HG03558 (cell line): ENCODE data around the gene TIAM1.

Experiments
- ATAC-seq: cut with Tn5 transposase; IDR thresholded peaks from one replicate; pipeline ENCODE4 v1.9.1; 2021; ENCODE audit warnings: moderate number of reproducible peaks; ENCODE audit not compliant: unreplicated experiment; ENCODE audit errors: extremely low read depth

Gene TIAM1

DNA sequence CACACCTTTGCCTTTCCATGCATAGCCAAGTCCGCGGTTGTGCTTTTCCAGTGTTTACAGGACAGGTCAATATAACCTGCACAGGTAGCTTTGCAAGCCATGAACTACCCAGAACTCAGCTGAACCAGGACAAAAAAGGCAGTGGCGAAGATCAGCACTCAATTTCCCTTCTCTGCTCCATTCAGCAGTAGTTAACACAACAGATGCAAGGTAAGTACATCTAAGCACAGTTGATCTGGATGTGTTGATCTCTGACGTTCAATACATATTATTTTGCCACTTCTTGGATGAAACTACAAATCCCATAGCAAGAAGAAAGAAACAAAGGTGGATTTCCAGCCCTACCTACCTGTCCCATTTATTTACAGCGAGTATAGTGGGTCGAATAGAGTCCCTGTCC, 159.2 kb downstream of the TIAM1 start:
- ATAC-seq: no peak

DNA sequence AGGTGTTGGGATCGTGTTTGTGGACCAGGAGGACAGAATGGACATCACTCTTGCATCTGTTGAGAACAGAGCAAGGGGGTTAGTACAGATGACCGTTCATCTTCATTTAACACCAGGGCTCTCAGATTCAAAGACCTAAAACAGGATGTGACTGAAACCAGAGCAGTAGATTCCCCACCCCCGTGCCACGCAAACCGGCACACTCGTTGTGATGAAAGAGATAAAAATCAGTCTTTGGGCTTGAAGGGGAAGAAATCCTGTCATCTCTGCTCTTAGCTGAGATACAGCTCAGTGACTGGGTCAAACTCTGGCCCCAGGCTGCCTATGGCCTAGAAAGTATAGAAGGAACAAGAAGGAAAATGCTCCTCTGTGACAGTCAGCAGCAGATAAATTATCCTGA, 159.6 kb downstream of the TIAM1 start:
- no peak for ATAC-seq

DNA sequence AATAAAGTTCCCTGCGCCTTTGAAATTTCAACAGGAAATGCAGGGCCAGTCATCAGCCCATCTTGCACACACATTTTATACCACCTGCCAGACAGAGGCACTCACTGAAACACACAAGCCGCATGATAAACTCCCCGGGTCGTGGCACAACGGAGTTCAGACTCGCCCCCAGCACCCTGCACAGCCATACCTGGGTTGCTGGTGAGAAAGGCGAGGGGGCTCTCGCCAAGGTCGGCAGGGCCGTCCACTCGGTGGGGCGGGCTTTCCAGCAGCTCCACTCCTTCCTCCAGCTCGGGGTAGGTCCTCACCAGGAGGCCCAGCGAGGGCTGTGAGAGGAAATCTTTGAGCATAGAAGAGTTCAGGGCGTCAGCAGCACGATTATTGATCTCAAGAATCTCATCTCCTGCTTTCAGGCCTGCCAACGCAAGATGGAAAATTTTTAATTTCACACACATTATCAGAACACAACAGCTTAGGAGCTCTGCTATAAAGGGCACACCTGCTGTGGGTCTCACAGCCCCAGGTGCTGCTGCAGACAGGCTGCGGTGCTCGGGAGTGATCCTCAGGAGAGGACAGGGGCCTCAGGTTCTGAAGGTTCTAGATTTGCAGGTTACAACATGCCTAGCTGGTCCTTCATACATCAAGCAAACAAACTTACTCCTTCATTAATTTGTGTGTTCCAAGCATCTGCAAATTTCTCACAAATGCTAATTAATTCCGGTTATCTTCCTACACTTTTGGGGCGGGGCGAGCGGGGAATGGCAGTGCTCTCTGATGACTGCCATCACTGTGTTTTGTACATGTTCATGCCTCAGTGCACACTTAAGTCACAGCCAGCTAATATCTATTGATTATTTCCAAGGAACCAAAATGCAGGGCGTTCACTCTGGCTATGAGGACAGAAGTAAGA, 161.6 kb downstream of the TIAM1 start:
- ATAC-seq: no peak

DNA sequence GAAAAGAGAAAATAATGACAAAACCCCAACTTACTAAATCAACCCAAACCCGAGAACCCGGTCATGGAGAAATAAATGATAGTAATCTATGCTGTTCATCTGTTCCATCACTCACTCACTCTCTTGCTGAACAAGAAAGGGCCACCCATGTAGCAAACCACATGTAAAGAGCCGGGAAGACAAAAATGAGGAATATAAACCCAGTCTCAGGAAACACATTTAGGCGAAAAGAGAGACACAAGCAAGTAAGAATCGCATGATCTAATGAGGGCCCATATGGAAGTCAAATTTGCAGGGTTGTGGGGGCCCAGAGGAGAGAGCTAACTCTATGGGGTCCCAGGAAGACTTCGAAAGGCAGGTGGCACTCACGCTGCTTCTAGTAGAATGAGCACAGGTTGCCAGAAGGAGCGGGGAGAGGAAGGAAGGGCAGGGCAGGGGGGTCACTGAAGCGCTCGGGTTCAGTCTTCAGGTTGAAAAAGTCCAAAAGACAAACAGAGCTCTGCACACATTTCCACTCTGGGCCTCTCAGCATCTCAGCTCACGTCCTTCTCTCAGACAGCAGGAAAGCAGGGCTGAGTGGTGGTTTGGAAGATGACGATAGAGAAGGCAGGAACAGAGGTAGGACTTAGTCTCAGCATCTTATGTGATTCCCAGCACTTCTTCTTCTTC, 162.8 kb downstream of the TIAM1 start:
- no peak for ATAC-seq

DNA sequence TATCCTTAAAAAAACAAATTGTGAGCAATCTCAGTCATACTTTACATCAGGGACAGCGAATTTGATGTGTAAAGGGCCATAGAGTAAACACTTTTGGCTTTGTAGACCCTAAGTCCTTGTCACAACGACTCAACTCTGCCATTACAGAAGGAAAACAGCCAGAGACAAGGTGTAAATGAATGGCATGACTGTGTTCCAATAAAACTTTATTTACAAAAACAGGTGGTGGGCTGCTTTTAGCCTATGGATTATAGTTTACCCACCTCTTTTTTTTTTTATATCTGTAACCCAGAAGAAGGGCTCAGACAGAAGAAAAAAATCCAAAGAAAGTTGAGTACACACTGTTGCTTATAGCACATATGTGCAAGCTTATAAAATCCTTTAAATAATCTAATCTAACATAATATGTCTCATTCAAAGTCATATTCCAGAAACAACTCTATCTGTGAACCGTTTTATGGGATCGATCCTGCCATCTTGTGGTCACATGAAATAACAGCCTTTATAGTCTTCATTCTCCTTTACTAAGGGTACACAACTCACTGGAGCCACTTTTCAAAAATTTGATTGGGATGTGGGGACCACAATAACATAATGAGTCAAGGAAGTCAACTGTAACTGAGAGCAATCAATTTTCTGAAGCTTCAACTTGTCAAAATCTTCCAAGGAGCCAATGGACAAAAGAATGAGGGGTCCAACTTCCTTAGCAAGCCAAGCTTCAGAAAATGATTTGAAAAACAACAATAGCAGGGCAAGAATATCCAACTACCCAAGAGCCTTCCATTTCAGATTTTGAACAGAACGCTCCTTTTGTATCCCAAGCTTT, 163.6 kb downstream of the TIAM1 start:
- no peak for ATAC-seq

DNA sequence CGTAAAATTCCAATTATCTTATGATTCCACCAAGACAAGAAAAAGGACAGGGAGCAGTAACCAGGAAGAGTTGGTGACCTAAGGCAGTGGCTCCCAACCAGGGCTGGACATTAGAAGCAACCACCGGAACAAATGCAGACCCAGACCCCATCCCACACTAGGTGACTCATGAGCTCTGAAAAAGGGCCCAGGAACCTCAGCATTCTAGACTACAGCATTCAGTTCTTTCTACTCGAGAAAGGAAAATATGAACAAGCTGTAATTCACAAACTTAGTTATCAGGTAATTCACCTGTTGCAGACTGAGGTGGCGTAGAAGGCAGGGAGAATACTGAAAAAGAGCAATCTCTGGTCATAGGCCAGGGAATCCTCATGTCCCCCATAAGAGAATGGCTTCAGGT, 167.3 kb downstream of the TIAM1 start:
- ATAC-seq: no peak

DNA sequence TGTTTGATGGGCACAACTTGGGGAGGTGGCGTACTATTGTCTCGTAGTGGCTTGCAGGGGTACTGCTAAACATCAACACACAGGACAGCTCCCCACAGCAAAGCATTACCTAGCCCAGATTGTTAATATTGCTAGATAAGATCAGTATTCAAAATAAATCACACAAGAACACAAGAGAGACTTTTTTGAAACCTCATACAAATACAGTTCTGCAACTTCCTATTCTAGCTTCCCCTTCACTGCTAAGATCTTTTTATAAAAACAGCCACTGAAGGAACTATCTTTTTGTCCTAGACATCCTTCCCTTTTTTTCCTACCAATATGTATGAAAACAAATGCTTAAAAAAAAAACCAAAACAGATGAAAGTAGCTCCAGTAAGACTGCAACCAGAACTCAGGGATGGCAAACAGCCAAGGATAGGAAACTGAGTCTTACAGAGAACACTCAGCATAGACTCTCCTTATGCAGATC, 167.9 kb downstream of the TIAM1 start:
- no peak for ATAC-seq

DNA sequence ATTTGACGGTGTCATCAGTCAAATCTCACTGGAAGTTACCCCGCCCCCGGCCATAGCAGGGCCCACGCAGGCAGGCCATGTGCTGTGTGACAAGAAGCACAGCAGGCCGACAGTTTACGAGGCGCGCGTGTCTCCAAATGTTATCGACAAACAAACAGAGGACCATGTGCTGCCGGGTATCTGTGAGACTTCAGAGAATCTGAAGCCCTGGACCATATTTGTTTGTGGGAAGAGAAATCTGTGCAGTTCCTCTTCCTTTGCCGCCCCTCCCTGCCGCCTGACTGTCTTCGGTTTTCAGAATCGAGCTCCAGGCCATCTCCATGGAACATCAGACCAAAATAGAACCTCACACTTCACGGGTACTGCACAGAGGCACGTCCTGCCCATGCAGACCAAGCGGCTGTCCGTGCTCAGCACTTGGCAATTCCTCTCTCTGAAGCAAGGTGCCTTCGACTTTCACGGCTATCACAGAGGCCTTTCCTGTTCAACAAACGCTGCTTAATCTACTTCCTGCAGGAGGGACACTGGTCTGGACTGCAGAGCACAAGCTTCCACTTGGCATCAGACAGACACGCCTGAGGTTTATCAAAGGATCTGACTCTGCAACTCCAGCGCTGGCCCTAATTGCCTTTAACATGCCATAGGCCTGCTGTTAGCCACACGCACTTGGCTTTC, 170.0 kb downstream of the TIAM1 start:
- ATAC-seq: no peak

DNA sequence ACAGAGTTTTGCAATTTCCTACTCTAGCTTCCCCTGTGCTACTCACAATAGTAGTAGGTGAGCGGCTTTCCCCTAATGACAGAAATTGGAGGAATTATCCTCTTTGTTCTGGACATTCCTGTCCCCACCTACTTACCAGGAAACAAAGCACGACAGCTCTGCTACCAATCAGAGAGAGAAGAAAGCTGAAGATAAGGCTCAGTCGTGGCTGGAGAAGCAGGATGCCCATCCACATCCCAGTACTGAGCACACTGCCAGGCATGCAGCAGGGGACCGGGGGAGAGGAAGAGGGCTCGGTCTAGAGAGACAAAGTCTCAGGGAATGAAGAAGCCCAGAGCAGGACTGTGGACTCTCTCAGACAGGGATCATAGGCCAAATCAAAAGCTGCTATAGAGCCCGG, 171.7 kb downstream of the TIAM1 start:
- ATAC-seq: no peak

DNA sequence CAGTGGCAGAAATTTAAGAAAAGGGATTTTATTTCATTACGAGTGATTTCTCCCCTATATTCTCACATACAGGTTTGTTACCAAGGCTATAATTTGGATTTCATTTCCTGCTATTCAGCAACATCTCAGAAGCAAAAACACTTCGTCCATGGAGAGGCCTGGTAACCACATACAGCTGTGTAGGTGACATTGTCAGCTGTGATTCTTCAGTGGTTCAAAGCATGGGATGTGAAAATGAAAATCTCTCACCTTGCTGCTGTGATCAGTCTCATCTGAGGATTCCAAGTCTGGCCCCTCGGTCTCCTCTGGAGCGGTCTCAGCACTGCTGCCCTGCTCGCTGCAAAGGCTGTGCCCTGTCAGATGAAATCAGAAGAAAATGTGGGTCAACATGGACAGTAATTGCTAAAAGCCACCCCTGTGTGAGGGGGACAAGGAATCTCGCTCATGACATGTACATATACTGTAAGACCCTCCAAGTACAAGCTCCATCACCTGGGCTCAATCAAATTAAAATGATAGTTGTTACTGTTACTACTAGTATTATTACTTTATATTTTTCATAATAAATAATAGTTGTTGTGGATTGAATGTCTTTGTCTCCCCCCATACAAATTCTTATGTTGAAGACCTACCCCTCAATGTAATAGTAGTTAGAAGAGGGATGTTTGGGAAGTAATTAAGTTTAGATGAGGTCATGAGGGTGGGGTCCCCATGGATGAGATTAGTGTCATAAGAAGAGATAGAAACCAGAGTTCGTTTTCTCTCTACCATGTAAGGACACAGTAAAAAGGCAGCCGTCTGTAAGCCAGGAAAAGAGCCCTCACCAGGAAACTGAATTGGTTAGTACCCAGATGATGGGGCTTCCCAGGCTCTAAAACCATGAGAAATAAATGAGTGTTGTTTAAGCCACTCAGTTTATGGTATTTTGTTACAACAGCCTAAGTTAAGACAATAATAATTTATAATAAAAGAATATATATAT, 179.1 kb downstream of the TIAM1 start:
- ATAC-seq: no peak

DNA sequence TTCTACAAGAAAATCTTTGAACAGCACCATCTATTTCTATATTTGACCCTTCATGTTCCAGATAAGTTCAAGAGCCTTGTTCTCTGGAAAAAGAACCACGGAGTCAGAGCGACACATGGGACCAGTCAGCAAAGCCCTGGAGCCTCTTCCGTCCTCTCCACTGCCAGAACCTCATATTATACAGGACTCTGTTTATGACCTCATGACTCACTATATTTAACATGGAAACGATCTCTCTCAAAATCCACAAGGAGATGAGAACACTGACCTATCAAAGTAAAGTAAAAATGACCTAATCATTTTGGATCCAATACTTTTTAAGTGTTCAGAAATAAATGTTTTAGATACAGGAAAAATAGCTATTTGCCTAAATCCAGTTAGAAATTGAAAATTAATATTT, 181.2 kb downstream of the TIAM1 start:
- no peak for ATAC-seq

DNA sequence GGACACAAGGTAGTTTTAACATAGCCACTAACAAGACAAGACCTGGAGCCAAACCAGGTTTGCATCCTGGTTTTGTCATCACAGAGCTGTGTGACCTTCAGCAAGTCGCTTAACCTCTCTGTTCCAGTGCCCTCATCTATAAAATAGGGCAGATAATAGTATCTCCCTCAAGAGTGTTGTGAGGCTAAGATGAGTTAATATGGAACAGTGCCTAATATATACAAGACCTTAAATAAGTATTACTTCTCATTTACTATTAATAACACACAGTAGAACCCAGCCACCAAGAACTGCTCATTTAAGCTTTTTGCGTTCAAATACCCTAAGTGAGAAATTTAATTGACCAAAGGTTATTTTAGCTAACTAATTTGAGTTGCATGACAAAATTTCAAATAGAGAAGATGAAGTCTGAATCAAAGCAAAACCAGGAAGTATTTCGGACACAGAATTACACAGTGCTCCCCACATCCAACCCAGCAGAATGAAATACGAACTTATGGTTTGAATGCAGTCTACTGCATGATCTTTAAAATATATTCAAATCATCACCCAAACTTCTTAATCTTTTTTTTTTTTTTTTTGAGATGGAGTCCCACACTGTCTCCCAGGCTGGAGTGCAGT, 181.9 kb downstream of the TIAM1 start:
- no peak for ATAC-seq

DNA sequence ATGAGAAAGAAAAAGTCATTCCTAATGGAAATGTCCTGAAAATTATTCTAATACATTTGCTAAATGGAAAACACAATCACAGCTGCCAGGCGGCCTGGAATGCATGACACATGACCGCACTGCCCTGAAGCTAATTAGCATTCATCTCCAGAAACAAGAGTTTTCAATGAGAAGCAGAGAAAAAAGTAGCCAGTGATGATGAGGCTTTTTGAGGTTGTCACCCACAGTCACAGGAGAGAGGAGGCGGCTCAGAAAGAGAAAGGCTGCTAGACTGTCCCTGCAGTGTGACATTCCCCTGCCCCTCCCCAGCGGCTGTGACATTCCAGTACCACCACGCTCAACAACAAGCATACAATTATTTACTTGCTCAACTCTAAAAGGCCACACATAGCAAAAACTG, 182.9 kb downstream of the TIAM1 start:
- no peak for ATAC-seq

DNA sequence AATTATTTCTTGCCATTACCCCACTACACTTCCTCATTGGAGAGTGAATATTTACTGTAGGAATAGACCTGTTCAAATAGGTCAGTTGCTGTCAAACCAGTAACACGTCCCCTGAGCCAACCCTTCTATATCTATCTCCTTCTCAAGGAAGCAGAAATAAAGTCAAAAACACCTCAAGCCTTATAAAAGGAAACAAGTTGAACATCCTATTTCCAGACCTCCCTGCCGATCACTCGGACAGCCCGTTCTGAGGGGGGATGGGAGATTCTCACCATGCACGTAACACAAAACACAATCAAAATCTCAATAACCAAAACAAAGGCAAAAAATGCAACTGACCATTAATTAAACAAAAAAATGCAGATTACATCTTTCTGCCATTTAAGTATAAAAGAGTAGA, 184.3 kb downstream of the TIAM1 start:
- no peak for ATAC-seq

DNA sequence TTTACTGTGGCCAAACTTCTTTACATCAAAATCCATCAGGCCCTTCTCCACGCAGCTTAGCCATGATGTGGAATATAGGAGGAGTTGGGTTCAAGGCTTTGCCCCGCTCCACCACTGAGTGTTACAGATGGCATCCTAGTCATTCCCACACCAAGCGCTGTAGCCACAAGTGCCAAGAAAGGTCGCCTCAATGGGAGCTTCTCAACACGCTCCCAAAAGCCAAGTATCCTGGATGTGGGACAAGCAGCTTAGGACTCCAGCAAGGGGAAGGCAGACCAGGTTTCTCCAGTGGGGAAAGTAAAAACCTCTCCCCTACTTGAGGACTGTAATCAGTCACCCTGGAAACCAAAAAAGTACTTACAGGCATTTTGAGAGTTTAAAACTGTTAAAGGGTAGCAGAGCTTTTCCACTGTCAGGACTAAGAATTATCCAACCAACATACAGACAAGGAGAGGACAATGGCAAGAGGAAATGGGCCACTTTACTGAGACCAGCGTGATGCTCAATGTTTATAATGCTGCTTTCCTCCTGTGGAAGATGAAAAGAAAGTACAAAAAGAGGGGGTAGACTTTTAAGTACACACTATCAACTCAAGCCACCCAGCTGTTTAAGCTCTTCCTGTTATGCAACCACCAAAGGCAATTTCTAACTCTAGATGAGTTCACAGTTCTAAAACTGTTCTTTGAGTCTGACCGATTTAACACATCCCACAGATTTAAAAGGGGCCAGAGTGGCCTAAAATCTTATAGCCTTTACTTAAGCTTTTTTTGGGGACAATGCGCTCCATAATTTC, 185.1 kb downstream of the TIAM1 start:
- no peak for ATAC-seq

DNA sequence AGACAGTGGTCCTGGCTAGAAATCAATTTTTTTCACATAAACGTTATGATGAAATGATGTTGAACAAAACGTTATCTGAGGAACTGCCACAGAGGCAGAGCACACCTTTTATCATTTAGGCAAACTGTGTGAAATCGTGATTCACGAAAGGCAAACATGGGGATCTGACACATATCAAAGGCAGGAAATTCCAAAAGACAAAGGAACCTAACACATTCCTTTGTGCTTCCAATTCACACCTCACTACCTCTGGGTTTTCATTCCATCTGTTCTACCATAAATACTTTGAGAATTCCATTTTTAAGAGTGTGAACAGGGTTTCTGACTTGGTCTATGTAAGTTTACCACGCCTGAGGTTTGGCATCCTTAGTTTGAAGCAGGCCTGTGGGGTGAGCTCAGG, 186.3 kb downstream of the TIAM1 start:
- no peak for ATAC-seq

DNA sequence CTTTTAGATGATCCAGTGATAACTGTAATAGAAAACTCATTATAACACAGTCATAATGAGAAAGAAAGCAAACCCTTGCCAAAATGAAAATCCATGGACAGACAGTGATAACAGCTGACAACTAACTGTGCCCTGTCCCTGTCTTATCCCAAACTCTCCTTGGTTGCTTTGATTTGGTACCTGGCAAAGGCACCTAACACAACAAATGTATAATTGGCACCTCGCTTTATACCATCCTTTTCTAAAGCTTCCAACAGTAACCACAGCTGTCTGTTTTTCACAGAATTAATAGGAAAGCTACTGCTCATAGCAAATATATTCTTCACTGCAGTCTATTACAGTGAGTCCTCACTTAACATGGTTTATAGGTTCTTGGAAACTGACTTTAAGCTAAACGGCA, 187.4 kb downstream of the TIAM1 start:
- ATAC-seq: no peak

DNA sequence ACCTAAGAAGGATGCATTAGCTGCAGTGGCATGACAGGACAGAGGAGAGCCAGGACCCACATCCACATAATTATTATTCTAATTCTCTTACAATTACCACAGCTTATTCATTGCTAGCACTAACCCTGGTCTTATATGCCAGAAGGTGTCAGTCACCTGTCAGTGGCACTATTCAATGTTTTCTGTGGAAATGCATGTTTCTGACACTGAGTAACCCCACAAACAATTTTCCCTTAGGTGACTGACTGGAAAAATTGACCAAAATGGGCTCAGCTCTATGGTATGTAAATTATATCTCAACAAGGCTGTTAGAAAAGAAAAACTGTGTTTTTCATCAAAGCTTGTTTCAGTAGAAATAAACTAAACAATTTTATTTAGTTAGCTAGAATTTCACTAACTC, 187.9 kb downstream of the TIAM1 start:
- no peak for ATAC-seq
